Stimulated activated CD4-positive, alpha-beta T cell treated with anti-CD3 and anti-CD28 coated beads, Interleukin-1b, Interleukin-23, amount 100 ng/mL, for 4 hours (primary cell): ENCODE measurements around the gene NHSL1.

Source experiments
- DNase-seq, 2 donors: peaks; one replicate each; pipeline ENCODE4 v3.0.0-alpha.2; 2020; ENCODE audit warnings: low read depth in 2 of 2

Gene NHSL1

GRCh38 chr6:138493413-138493812 is 5.9 kb downstream of the NHSL1 start:
- DNase-seq: no peak

- no peak for DNase-seq
Observed at GRCh38 chr6:138492871-138493270, 6.4 kb downstream of the NHSL1 start.

- DNase-seq: no peak
Observed at GRCh38 chr6:138492113-138492512, 7.2 kb downstream of the NHSL1 start.

GRCh38 chr6:138491017-138491416 is 8.3 kb downstream of the NHSL1 start:
- no peak for DNase-seq

- no peak for DNase-seq
Observed at GRCh38 chr6:138489846-138490245, 9.4 kb downstream of the NHSL1 start.

- DNase-seq: no peak
Observed at GRCh38 chr6:138487102-138487604, 12.1 kb downstream of the NHSL1 start.

- no peak for DNase-seq
Observed at GRCh38 chr6:138486249-138487101, 12.8 kb downstream of the NHSL1 start.

GRCh38 chr6:138485586-138486248 is 13.6 kb downstream of the NHSL1 start:
- no peak for DNase-seq

GRCh38 chr6:138485005-138485545 is 14.2 kb downstream of the NHSL1 start:
- DNase-seq: no peak

GRCh38 chr6:138484018-138484731 is 15.1 kb downstream of the NHSL1 start:
- DNase-seq: no peak

GRCh38 chr6:138482816-138483215 is 16.5 kb downstream of the NHSL1 start:
- no peak for DNase-seq

GRCh38 chr6:138480279-138480949 is 18.9 kb downstream of the NHSL1 start:
- no peak for DNase-seq

- no peak for DNase-seq
Observed at GRCh38 chr6:138477913-138478539, 21.3 kb downstream of the NHSL1 start.

- DNase-seq: no peak
Observed at GRCh38 chr6:138476116-138476515, 23.2 kb downstream of the NHSL1 start.

GRCh38 chr6:138473144-138473543 is 26.1 kb downstream of the NHSL1 start:
- no peak for DNase-seq

- no peak for DNase-seq
Observed at GRCh38 chr6:138468320-138469015, 30.8 kb downstream of the NHSL1 start.

GRCh38 chr6:138467901-138468300 is 31.4 kb downstream of the NHSL1 start:
- DNase-seq: no peak

GRCh38 chr6:138465007-138465645 is 34.2 kb downstream of the NHSL1 start:
- DNase-seq: no peak

- DNase-seq: no peak
Observed at GRCh38 chr6:138464085-138464484, 35.2 kb downstream of the NHSL1 start.

GRCh38 chr6:138461647-138462046 is 37.6 kb downstream of the NHSL1 start:
- DNase-seq: no peak
